LNCAP (cell line): Measurements from ENCODE around the gene PABPN1.

ENCODE experiments used
- CTCF ChIP-seq: fragments of 450-650 bp; IDR thresholded peaks from 2 replicates; pipeline ENCODE4 v1.5.1; 2017; ENCODE audit warnings: mild to moderate bottlenecking

PABPN1 gene

GRCh38 chr14:23306412-23307145 is 14.7 kb upstream of the PABPN1 start, which contains the start of gene BCL2L2:
Gene BCL2L2, plus strand, starts transcription at chr14:23306833. Its CDS starts 935 bp downstream, at chr14:23307768.
- TF ChIP-seq CTCF = no peak

- no peak for TF ChIP-seq CTCF
These were observed 14.1 kb upstream of the PABPN1 start for GRCh38 chr14:23307146-23307530.

GRCh38 chr14:23307687-23308644 is 13.3 kb upstream of the PABPN1 start:
- no peak for TF ChIP-seq CTCF

GRCh38 chr14:23308721-23309445 is 12.4 kb upstream of the PABPN1 start:
- no peak for TF ChIP-seq CTCF

GRCh38 chr14:23310546-23310945 is 10.7 kb upstream of the PABPN1 start:
- no peak for TF ChIP-seq CTCF

GRCh38 chr14:23316300-23316699 is 5.0 kb upstream of the PABPN1 start:
- TF ChIP-seq CTCF = no peak
